Lung (tissue), 12 donors: ENCODE results near the gene SLIT1. TPM values are rescaled to one million over a fixed set of nuclear protein-coding genes. Genes with fewer than 3 reads are reported as not detected.

Source experiments
- ATAC-seq: fragments of 200-7000 bp; cut with Tn5 transposase; one replicate; pipeline ENCODE4 v1.9.1; 2020; ENCODE audit warnings: moderate number of reproducible peaks; ENCODE audit not compliant: insufficient read depth, low FRiP score
- DNase-seq, 3 donors: peaks; one replicate each; pipeline ENCODE4 v3.0.0-alpha.2; 2013 to 2017
- H3K27ac ChIP-seq, 2 donors: one replicate each; pipeline ENCODE4 v1.5.1; 2013; ENCODE audit warnings: mild to moderate bottlenecking in 2 of 2, moderate library complexity in 2 of 2, control low read depth in 1 of 2, inconsistent platforms in 1 of 2, low read depth in 1 of 2, low read length in 1 of 2
- H3K27me3 ChIP-seq, 3 donors: one replicate each; pipeline ENCODE4 v1.5.1; 2013; ENCODE audit warnings: low read length in 2 of 3; ENCODE audit not compliant: control insufficient read depth in 3 of 3, insufficient read depth in 3 of 3
- H3K36me3 ChIP-seq, 4 donors: one replicate each; pipeline ENCODE4 v1.5.1; 2013; ENCODE audit warnings: low read length in 4 of 4, mild to moderate bottlenecking in 1 of 4, moderate library complexity in 1 of 4; ENCODE audit not compliant: control insufficient read depth in 4 of 4, insufficient read depth in 4 of 4
- H3K4me1 ChIP-seq, 5 donors: one replicate each; pipeline ENCODE4 v1.5.1; 2013; ENCODE audit warnings: low read length in 5 of 5, mild to moderate bottlenecking in 2 of 5, moderate library complexity in 1 of 5; ENCODE audit not compliant: control insufficient read depth in 5 of 5, insufficient read depth in 5 of 5
- H3K4me3 ChIP-seq: one replicate; pipeline ENCODE4 v1.5.1; 2013; ENCODE audit warnings: mild to moderate bottlenecking, control low read depth, moderate library complexity
- H3K9ac ChIP-seq, 2 donors: one replicate each; pipeline ENCODE4 v1.5.1; 2013; ENCODE audit warnings: low read length in 2 of 2, control low read depth in 1 of 2; ENCODE audit not compliant: insufficient read depth in 1 of 2
- H3K9me3 ChIP-seq, 4 donors: one replicate each; pipeline ENCODE4 v1.5.1; 2013; ENCODE audit warnings: low read length in 3 of 4, mild to moderate bottlenecking in 1 of 4, moderate library complexity in 1 of 4; ENCODE audit not compliant: control insufficient read depth in 4 of 4, insufficient read depth in 3 of 4
- CTCF ChIP-seq: IDR thresholded peaks from 2 replicates; pipeline ENCODE4 v1.5.1; 2012; ENCODE audit warnings: mild to moderate bottlenecking; ENCODE audit errors: control extremely low read depth, extremely low read depth
- WGBS, 2 donors: extraction: QIAGEN DNeasy Blood & Tissue Kit; methylation state at CpG; one replicate each; pipeline ENCODE4 v1.1.7; 2013; 5-methylcytosine and 5-hydroxymethylcytosine counted together
- polyA plus RNA-seq, 2 donors: library from polyadenylated mRNA; stranded (reverse); fragments of 200-250 nt; gene quantifications; one replicate each; pipeline ENCODE4 v1.2.1, GENCODE V29; 2013
- total RNA-seq, 2 donors: library from RNA; depleted of rRNA in 1 of 2; stranded (reverse); fragments of >200 nt in 1 of 2; gene quantifications; one replicate each; pipeline ENCODE4 v1.2.1, GENCODE V29; 2014 to 2021
- donor health status: control.
- donor health status: control.
- donor health status: Bipolar disorder and iron deficiency.
- donor health status: healthy.
- donor health status: DM: yes; HTN: yes; CAD: no.

SLIT1 gene
- total and polyA plus RNA-seq, 4 donors = 0.39 to 5.6 (median 0.57) TPM

- no peak for DNase-seq
- TF ChIP-seq CTCF = no peak
- H3K27ac ChIP-seq = no peak overlapping the region
- no peak overlapping the region for H3K9ac ChIP-seq
- H3K27me3 ChIP-seq = no peaks in the 10 kb centered on the region
- H3K4me3 ChIP-seq = no peak overlapping the region
- WGBS, 2 donors = 85 to 97% methylated on average over 18 of the region's 18 CpGs
- no peaks in the 10 kb centered on the region for H3K9me3 ChIP-seq
- H3K36me3 ChIP-seq = no peaks in the 10 kb centered on the region
- peaks cover 2 to 23% (median 4%) of the 10 kb centered on the region in 5 donors for H3K4me1 ChIP-seq
- ATAC-seq = no peak
Observed at GRCh38 chr10:97018251-97019212, 167.2 kb downstream of the SLIT1 start.

GRCh38 chr10:97017474-97017903 is 168.3 kb downstream of the SLIT1 start:
- ATAC-seq (no peak), DNase-seq (no peak)
- H3K4me1 ChIP-seq = peaks cover 2 to 23% (median 4%) of the 10 kb centered on the region in 5 donors
- H3K36me3 ChIP-seq = no peaks in the 10 kb centered on the region
- H3K9me3 ChIP-seq = no peaks in the 10 kb centered on the region
- no peak overlapping the region for H3K9ac ChIP-seq
- 96 to 97% methylated on average over 5 of the region's 5 CpGs for WGBS, 2 donors
- no peak for TF ChIP-seq CTCF
- H3K27ac ChIP-seq = no peak overlapping the region
- H3K4me3 ChIP-seq = no peak overlapping the region
- H3K27me3 ChIP-seq = no peaks in the 10 kb centered on the region

GRCh38 chr10:97016728-97017473 is 168.9 kb downstream of the SLIT1 start:
- WGBS, 2 donors = 65 to 75% methylated on average over 15 of the region's 15 CpGs
- no peak for DNase-seq

More at GRCh38 chr10:97016728-97017473, 168.9 kb downstream of the SLIT1 start:
- Histone ChIP-seq H3K4me3 (no peak overlapping the region), H3K9me3 (no peaks in the 10 kb centered on the region), H3K9ac (no peak overlapping the region), H3K4me1 (peaks cover 2 to 23% (median 4%) of the 10 kb centered on the region in 5 donors), H3K27me3 (no peaks in the 10 kb centered on the region), H3K27ac (no peak overlapping the region), H3K36me3 (no peaks in the 10 kb centered on the region)
- ATAC-seq = no peak
- TF ChIP-seq CTCF = no peak
